SK-N-SH (cell line): ENCODE measurements around the gene SRGAP2B. TPM values are rescaled to one million over a fixed set of nuclear protein-coding genes. Genes with fewer than 3 reads are reported as not detected.
"Not testable (repeated sequence)": the region's sequence is repeated elsewhere in the genome, so short reads cannot be mapped to it uniquely, and the experiment has no call there.

ENCODE experiments used
- CTCF ChIA-PET: fragments of 300-600, 350-600 bp; formaldehyde crosslinking; extraction: SDS; loops from one replicate; lab custom pipeline; 2021; lab: Yijun Ruan, JAX
- POLR2A ChIA-PET: fragments of 350-600 bp; sonication (Branson Sonifier 250); formaldehyde crosslinking; extraction: SDS; loops from one replicate; lab custom pipeline; 2020; ENCODE audit warnings: antibody characterized with exemption, inconsistent platforms; lab: Yijun Ruan, JAX
- DNase-seq: peaks from one replicate; pipeline ENCODE4 v3.0.0; 2012
- H2AFZ ChIP-seq: fragments of 200-600 bp; sonication (generic); 2 replicates; pipeline ENCODE4 v1.8.1; 2016; ENCODE audit warnings: antibody characterized with exemption, mild to moderate bottlenecking, low read depth
- H3F3A ChIP-seq: fragments of 200-600 bp; sonication (generic); replicated peaks from 2 replicates; pipeline ENCODE3; 2016; ENCODE audit warnings: antibody characterized with exemption, mild to moderate bottlenecking; ENCODE audit not compliant: insufficient read depth
- H3K27ac ChIP-seq, 2 experiments: fragments of 200-500 bp in 1 of 2; fragments of 200-600 bp in 1 of 2; sonication (Bioruptor generic) in 1 of 2; sonication (generic), shearing (Covaris generic) in 1 of 2; 2 replicates each; pipeline versions ENCODE4 v1.5.1 to v1.6.1; 2014 to 2016; ENCODE audit warnings: low read depth in 2 of 2, inconsistent platforms in 1 of 2, low read length in 1 of 2, mild to moderate bottlenecking in 1 of 2, mixed read lengths in 1 of 2
- H3K27me3 ChIP-seq: fragments of 200-600 bp; sonication (generic), shearing (Covaris generic); 2 replicates; pipeline ENCODE4 v1.6.1; 2016; ENCODE audit warnings: mixed run types; ENCODE audit not compliant: insufficient read depth
- H3K36me3 ChIP-seq, 2 experiments: fragments of 200-500 bp in 1 of 2; fragments of 200-600 bp in 1 of 2; sonication (Bioruptor generic) in 1 of 2; sonication (generic) in 1 of 2; replicated peaks in 1 of 2; 2 replicates each; pipeline versions ENCODE3 to v1.5.1; 2014 to 2016; ENCODE audit warnings: low read length in 1 of 2, mild to moderate bottlenecking in 1 of 2; ENCODE audit not compliant: insufficient read depth in 2 of 2, control insufficient read depth in 1 of 2
- H3K4me1 ChIP-seq, 2 experiments: fragments of 200-500 bp in 1 of 2; fragments of 200-600 bp in 1 of 2; sonication (Bioruptor generic) in 1 of 2; sonication (generic), shearing (Covaris generic) in 1 of 2; 2 replicates each; pipeline versions ENCODE4 v1.5.1 to v1.6.1; 2014 to 2016; ENCODE audit warnings: low read depth in 1 of 2, low read length in 1 of 2, mixed run types in 1 of 2; ENCODE audit not compliant: insufficient read depth in 2 of 2, control insufficient read depth in 1 of 2
- H3K4me2 ChIP-seq: fragments of 200-600 bp; sonication (generic), shearing (Covaris generic); 2 replicates; pipeline ENCODE4 v1.6.1; 2017; ENCODE audit warnings: mixed run types
- H3K4me3 ChIP-seq, 2 experiments: fragments of 200-500 bp in 1 of 2; fragments of 200-600 bp in 1 of 2; sonication (Bioruptor generic) in 1 of 2; sonication (generic), shearing (Covaris generic) in 1 of 2; 2 replicates each; pipeline versions ENCODE4 v1.5.1 to v1.8.1; 2014 to 2016; ENCODE audit warnings: low read depth in 2 of 2, inconsistent platforms in 1 of 2, low read length in 1 of 2, mild to moderate bottlenecking in 1 of 2, mixed read lengths in 1 of 2, moderate library complexity in 1 of 2
- H3K79me2 ChIP-seq: fragments of 200-600 bp; sonication (generic); 2 replicates; pipeline ENCODE4 v1.8.1; 2017; ENCODE audit warnings: mild to moderate bottlenecking; ENCODE audit not compliant: insufficient read depth
- H3K9ac ChIP-seq: fragments of 200-600 bp; sonication (generic); 2 replicates; pipeline ENCODE4 v1.6.1; 2017; ENCODE audit warnings: mixed run types
- H3K9me2 ChIP-seq: fragments of 200-600 bp; sonication (generic); 2 replicates; pipeline ENCODE4 v1.6.1; 2017; ENCODE audit warnings: mixed run types
- H3K9me3 ChIP-seq: fragments of 200-600 bp; sonication (generic); 2 replicates; pipeline ENCODE4 v1.6.1; 2017; ENCODE audit warnings: mixed run types, mild to moderate bottlenecking, moderate library complexity
- H4K20me1 ChIP-seq: fragments of 200-600 bp; sonication (generic); 2 replicates; pipeline ENCODE4 v1.6.1; 2017; ENCODE audit warnings: mild to moderate bottlenecking, mixed run types; ENCODE audit not compliant: insufficient read depth
- WGBS: methylation state at CpG from one replicate; pipeline ENCODE4 v1.1.6; 2017; ENCODE audit warnings: low lambda C conversion rate; 5-methylcytosine and 5-hydroxymethylcytosine counted together
- polyA plus RNA-seq, 3 experiments: library from polyadenylated mRNA; depleted of rRNA; stranded (reverse); fragments of >200 nt; gene quantifications; 2 replicates each; pipeline ENCODE4 v1.2.3, GENCODE V29; 2012

The SRGAP2B gene
- polyA plus RNA-seq, 1 of the 3 experiments (the other 2 are of a cell fraction), result 12.3 TPM

DNA sequence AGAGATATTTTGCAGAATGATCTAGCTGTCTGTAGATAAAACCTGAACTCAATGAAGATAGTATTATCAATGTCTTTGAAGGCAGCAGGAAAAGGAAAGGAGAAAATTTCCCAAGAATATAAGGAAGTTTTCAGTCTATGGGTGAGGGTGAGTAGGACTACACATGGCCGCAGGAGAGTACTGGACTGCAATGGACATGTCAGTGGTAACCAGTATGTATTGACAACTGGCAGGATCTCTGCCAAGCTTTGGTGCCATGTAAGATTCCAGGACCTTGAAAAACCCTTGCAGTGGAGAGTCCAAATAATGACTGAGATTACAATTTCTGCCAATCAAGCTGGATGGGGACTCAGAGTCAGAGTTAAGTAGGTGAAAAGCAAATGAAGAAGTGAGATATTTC, 30.0 kb upstream of the SRGAP2B start:
- H3K27ac ChIP-seq, DNase-seq, H3K79me2 ChIP-seq, H2AFZ ChIP-seq, H3K36me3 ChIP-seq, H3F3A ChIP-seq, H3K9me2 ChIP-seq, H3K4me3 ChIP-seq, H4K20me1 ChIP-seq, CTCF ChIA-PET, POLR2A ChIA-PET, H3K4me2 ChIP-seq, H3K4me1 ChIP-seq, H3K9me3 ChIP-seq, H3K27me3 ChIP-seq, H3K9ac ChIP-seq: not testable (repeated sequence)
- no CpG with 5 or more reads among the region's 1 CpG for WGBS

DNA sequence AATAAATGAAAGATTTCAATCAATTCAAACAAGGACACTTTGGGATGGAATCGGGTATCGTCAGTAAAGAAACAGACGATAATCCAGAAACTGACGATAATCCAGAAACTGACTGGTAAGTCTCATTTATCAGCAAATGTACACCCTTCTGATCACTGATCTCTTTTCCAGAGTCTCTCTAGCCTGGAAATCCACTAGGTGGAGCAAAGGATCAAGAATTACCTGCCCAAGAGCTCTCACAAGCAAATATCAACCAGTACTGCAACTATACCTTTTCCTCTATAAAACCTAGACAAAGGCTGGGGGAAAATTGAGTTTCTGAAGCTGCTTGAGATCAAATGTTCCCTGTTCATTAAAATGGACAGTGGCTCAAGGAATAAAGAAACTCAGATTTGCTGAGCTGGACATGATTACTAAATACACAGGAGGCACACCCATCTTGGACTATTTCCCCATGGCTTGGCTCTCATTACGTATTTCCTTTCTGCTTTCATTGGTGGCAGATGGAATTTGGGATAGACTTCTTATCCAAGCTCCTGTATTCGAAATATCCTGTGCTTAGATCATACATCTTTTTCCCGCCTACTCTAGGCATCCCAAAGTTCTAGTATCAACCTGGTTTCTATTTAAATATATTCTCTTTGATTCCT, 29.0 kb upstream of the SRGAP2B start:
- H3K9me2 ChIP-seq, H4K20me1 ChIP-seq, H3K36me3 ChIP-seq, H3K9me3 ChIP-seq, DNase-seq, H2AFZ ChIP-seq, POLR2A ChIA-PET, H3F3A ChIP-seq, H3K9ac ChIP-seq, H3K79me2 ChIP-seq, H3K4me3 ChIP-seq, CTCF ChIA-PET, H3K27ac ChIP-seq, H3K4me2 ChIP-seq, H3K27me3 ChIP-seq, H3K4me1 ChIP-seq: not testable (repeated sequence)
- no CpG with 5 or more reads among the region's 7 CpGs for WGBS

DNA sequence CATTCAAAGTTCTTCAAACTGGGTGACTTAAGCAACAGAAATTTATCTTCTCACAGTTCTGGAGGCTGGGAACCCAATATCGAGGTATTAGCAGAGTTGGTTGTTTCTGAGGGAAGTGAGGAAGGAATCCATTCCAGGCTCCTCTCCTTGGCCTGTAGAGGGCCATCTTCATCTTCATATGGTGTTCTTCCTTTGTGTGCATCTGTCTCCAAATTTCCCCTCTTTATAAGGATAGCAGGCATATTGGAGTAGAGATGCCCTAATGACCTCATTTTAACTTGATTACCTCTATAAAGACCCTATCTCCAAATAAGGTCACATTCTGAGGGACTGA, 27.9 kb upstream of the SRGAP2B start:
- DNase-seq, H3K9ac ChIP-seq, H3K4me2 ChIP-seq, H3K4me3 ChIP-seq, H4K20me1 ChIP-seq, H3K79me2 ChIP-seq, H3K27me3 ChIP-seq, H3K4me1 ChIP-seq, H3K27ac ChIP-seq, H3F3A ChIP-seq, H3K9me2 ChIP-seq, H3K36me3 ChIP-seq, POLR2A ChIA-PET, H3K9me3 ChIP-seq, H2AFZ ChIP-seq, CTCF ChIA-PET: not testable (repeated sequence)
- WGBS, result no CpG with 5 or more reads among the region's 1 CpG

DNA sequence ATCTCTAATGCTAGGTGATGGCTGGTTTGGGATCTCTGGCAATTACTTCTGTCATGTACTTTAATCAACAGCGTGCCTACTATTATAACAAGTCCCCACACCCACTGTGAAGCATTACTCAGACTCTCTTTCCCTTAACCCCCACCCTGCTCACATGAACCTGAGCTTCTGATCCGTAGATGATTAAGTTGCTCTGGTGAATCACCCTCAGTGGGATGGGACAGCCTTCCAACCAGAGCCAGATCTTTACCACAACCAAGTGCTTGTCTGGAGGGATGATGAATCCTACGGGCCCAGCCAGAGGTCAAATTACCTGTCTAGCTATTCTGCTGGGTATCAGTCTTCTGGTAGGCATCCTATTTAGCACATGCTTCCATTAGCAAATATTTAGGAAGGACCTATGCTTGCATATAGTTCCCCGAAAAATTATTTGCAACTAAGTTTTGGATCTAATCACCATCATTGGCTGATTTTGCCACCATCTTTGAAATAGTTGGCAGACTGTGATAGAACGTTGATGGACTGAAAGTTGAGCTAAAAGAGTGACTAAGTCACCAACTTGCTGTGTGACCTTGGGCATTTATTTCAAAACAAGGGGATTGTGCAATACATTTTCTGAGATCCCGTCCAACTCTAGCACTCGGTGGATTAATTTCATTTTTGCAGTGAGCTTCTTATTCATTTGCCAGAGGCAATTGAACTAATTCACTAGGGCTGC, 27.4 kb upstream of the SRGAP2B start:
- CTCF ChIA-PET, H3K9me3 ChIP-seq, H3K36me3 ChIP-seq, H3K4me2 ChIP-seq, H4K20me1 ChIP-seq, H3F3A ChIP-seq, H3K27me3 ChIP-seq, POLR2A ChIA-PET, H2AFZ ChIP-seq, H3K79me2 ChIP-seq, H3K4me3 ChIP-seq, H3K9me2 ChIP-seq, H3K9ac ChIP-seq, DNase-seq, H3K27ac ChIP-seq, H3K4me1 ChIP-seq: not testable (repeated sequence)
- WGBS, result no CpG with 5 or more reads among the region's 7 CpGs

DNA sequence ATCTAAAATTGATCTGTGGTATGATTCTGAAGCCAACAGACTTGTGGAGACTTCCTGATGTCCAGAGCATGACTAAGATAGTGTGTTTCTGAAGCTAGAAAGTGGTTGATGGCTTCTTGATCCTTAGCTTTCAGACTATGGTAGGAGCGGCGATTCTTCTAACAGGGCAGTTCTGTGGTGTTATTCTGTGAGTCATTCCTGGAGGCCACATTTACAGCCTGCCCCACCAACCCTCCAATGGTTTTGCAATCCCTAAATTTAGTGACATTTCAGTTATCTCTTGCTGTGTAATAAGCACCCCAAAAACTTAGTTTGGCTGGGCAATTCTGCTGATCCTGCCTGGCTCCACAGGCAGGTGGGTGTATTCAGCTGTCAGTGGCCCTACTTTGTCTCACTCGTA, 24.7 kb upstream of the SRGAP2B start:
- H3K9me2 ChIP-seq, H3K9me3 ChIP-seq, H3F3A ChIP-seq, H3K4me2 ChIP-seq, DNase-seq, H3K27ac ChIP-seq, H2AFZ ChIP-seq, H4K20me1 ChIP-seq, H3K4me3 ChIP-seq, H3K9ac ChIP-seq, CTCF ChIA-PET, H3K36me3 ChIP-seq, H3K27me3 ChIP-seq, POLR2A ChIA-PET, H3K4me1 ChIP-seq, H3K79me2 ChIP-seq: not testable (repeated sequence)
- WGBS, result no CpG with 5 or more reads among the region's 3 CpGs

DNA sequence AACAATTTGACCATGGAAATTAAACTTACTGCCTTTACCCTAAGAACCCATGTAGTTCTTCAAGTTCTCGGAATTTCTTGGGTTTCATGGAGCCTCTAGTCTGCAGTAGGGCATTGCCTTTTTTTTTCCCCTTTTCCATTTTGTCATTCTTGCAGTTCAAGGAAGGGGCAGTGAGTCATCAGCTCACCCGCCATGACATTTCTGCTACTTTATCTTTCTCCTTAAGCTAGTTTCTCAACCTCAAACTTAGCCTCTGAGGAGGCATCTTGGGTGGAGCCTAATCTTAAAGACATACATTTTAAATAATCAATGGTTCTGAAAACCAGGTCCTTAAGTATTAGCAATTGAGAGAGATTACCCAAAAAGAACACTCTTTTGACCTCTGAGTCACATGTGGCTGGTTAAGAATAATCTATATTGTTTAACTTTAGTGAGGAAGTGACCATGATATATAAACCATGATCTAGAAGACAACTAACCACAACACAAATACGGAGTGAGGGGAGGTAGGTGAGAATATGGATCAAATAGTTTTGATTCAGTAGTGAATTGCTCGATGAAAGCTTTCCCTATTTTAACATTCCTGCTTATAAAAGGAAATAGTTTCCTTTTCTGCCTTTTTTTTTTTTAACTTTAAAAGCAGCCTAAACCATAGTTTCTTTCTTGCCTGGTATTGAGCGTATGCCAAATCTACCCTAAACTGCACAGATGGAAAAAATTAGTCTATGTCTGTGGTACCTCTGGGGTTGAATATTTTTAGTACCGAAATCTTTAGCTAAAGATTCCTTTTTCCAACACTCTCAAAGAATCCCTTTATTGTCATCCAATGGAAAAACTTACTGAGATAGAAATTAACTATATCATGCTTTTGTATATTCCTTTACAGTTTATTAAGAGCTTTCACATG, 20.7 kb upstream of the SRGAP2B start:
- H3K27ac ChIP-seq, H3K4me1 ChIP-seq, H3K9me3 ChIP-seq, H3K4me2 ChIP-seq, H3K79me2 ChIP-seq, H3K36me3 ChIP-seq, H2AFZ ChIP-seq, H3F3A ChIP-seq, POLR2A ChIA-PET, CTCF ChIA-PET, H3K9me2 ChIP-seq, DNase-seq, H4K20me1 ChIP-seq, H3K27me3 ChIP-seq, H3K9ac ChIP-seq, H3K4me3 ChIP-seq: not testable (repeated sequence)
- no CpG with 5 or more reads among the region's 6 CpGs for WGBS
